H1 (cell line): ENCODE measurements around the gene NFKB1. TPM values are rescaled to one million over a fixed set of nuclear protein-coding genes. Genes with fewer than 3 reads are reported as not detected.

Experiments used
- CTCF ChIA-PET: fragments of 300-600 bp; sonication (Branson Sonifier 250); formaldehyde crosslinking; loops from one replicate; lab custom pipeline; 2021; ENCODE audit not compliant: partially characterized antibody; lab: Charles Lee
- POLR2A ChIA-PET: fragments of 300-600 bp; sonication (Branson Sonifier 250); formaldehyde crosslinking; loops from one replicate; lab custom pipeline; 2021; ENCODE audit warnings: inconsistent platforms; ENCODE audit not compliant: partially characterized antibody; lab: Charles Lee
- DNase-seq, 2 experiments: peaks; one replicate each; pipeline versions ENCODE4 v3.0.0 to v3.0.0-alpha.2; 2010 to 2022; ENCODE audit warnings: low spot score in 2 of 2, low read depth in 1 of 2, mixed read lengths in 1 of 2
- FAIRE-seq: peaks from 2 replicates; lab custom pipeline; 2011; peaks lifted over from hg19 to GRCh38; lab: Jason Lieb, UNC
- H2AFZ ChIP-seq: 2 replicates; pipeline ENCODE4 v1.8.1; 2012; ENCODE audit warnings: low read length, inconsistent platforms
- H2AK5ac ChIP-seq: 2 replicates; pipeline ENCODE4 v1.6.1; 2013; ENCODE audit warnings: low read depth, low read length
- H2BK120ac ChIP-seq: replicated peaks from 2 replicates; pipeline ENCODE3; 2013; ENCODE audit warnings: low read depth, low read length, inconsistent platforms
- H2BK12ac ChIP-seq: 2 replicates; pipeline ENCODE4 v1.6.1; 2013; ENCODE audit warnings: low read depth, low read length
- H2BK15ac ChIP-seq: 2 replicates; pipeline ENCODE4 v1.6.1; 2013; ENCODE audit warnings: low read length
- H2BK20ac ChIP-seq: 2 replicates; pipeline ENCODE4 v1.6.1; 2013; ENCODE audit warnings: low read length
- H2BK5ac ChIP-seq: 2 replicates; pipeline ENCODE4 v1.6.1; 2013; ENCODE audit warnings: low read depth, low read length
- H3K14ac ChIP-seq: 2 replicates; pipeline ENCODE4 v1.6.1; 2013; ENCODE audit warnings: inconsistent platforms; ENCODE audit not compliant: insufficient read length
- H3K18ac ChIP-seq: 2 replicates; pipeline ENCODE4 v1.6.1; 2013; ENCODE audit warnings: low read length; ENCODE audit errors: extremely low read depth
- H3K23ac ChIP-seq: 2 replicates; pipeline ENCODE4 v1.6.1; 2013; ENCODE audit warnings: inconsistent platforms; ENCODE audit not compliant: insufficient read length
- H3K23me2 ChIP-seq: 2 replicates; pipeline ENCODE4 v1.6.1; 2013; ENCODE audit warnings: low read depth, low read length
- H3K27ac ChIP-seq: 2 replicates; pipeline ENCODE4 v1.6.1; 2011; ENCODE audit warnings: low read depth, low read length, inconsistent platforms
- H3K27me3 ChIP-seq, 4 experiments: replicated peaks in 1 of 4; 1 replicate in 1 of 4; 2 replicates in 3 of 4; pipeline versions ENCODE4 v1.6.1 to v1.8.1; 2011 to 2013; ENCODE audit warnings: low read length in 3 of 4, mild to moderate bottlenecking in 3 of 4, inconsistent platforms in 2 of 4, mixed read lengths in 2 of 4, moderate library complexity in 1 of 4; ENCODE audit not compliant: control insufficient read depth in 3 of 4, insufficient read depth in 3 of 4; ENCODE audit errors: extremely low read depth in 1 of 4
- H3K36me3 ChIP-seq, 4 experiments: 2 replicates each; pipeline versions ENCODE4 v1.6.1 to v1.8.1; 2011 to 2013; ENCODE audit warnings: mild to moderate bottlenecking in 4 of 4, low read length in 3 of 4, moderate library complexity in 2 of 4, control low read depth in 1 of 4, inconsistent platforms in 1 of 4; ENCODE audit not compliant: insufficient read depth in 4 of 4, control insufficient read depth in 2 of 4
- H3K4ac ChIP-seq: replicated peaks from 2 replicates; pipeline ENCODE3; 2013; ENCODE audit warnings: low read length, low read depth, mixed read lengths, inconsistent platforms; ENCODE audit not compliant: insufficient read length
- H3K4me1 ChIP-seq, 4 experiments: replicated peaks in 1 of 4; 1 replicate in 1 of 4; 2 replicates in 3 of 4; pipeline versions ENCODE4 v1.6.1 to v1.8.1; 2011 to 2013; ENCODE audit warnings: low read length in 3 of 4, inconsistent platforms in 2 of 4, mixed read lengths in 1 of 4; ENCODE audit not compliant: insufficient read depth in 4 of 4, control insufficient read depth in 3 of 4
- H3K4me2 ChIP-seq, 2 experiments: 2 replicates each; pipeline versions ENCODE4 v1.6.1 to v1.8.1; 2011 to 2013; ENCODE audit warnings: low read depth in 2 of 2, low read length in 2 of 2, control low read depth in 1 of 2, inconsistent platforms in 1 of 2, mild to moderate bottlenecking in 1 of 2; ENCODE audit not compliant: insufficient read depth in 1 of 2
- H3K4me3 ChIP-seq, 4 experiments: fragments of 200-600, 300-600 bp in 1 of 4; sonication (generic), shearing (Covaris generic), sonication (Bioruptor Twin) in 1 of 4; 2 replicates each; pipeline versions ENCODE4 v1.5.1 to v1.8.1; 2011 to 2016; ENCODE audit warnings: low read length in 4 of 4, low read depth in 3 of 4, control low read depth in 2 of 4, inconsistent platforms in 2 of 4, mild to moderate bottlenecking in 2 of 4, mixed read lengths in 1 of 4, moderate library complexity in 1 of 4; ENCODE audit not compliant: insufficient read depth in 2 of 4; ENCODE audit errors: extremely low read depth in 1 of 4
- H3K56ac ChIP-seq: replicated peaks from 2 replicates; pipeline ENCODE3; 2013; ENCODE audit warnings: low read depth, mild to moderate bottlenecking, mixed read lengths, low read length, inconsistent platforms; ENCODE audit not compliant: insufficient read length
- H3K79me1 ChIP-seq: 2 replicates; pipeline ENCODE4 v1.6.1; 2013; ENCODE audit warnings: low read depth, low read length, control low read depth
- H3K79me2 ChIP-seq, 2 experiments: 2 replicates each; pipeline versions ENCODE4 v1.6.1 to v1.8.1; 2012 to 2013; ENCODE audit warnings: low read length in 2 of 2, mild to moderate bottlenecking in 2 of 2, inconsistent platforms in 1 of 2; ENCODE audit not compliant: insufficient read depth in 2 of 2, control insufficient read depth in 1 of 2
- H3K9ac ChIP-seq, 4 experiments: replicated peaks in 1 of 4; 1 replicate in 1 of 4; 2 replicates in 3 of 4; pipeline versions ENCODE4 v1.6.1 to v1.8.1; 2011 to 2013; ENCODE audit warnings: low read depth in 3 of 4, low read length in 3 of 4, control low read depth in 2 of 4, mild to moderate bottlenecking in 2 of 4, moderate library complexity in 2 of 4, inconsistent platforms in 1 of 4; ENCODE audit errors: extremely low read depth in 1 of 4
- H3K9me3 ChIP-seq, 2 experiments: 2 replicates each; pipeline versions ENCODE4 v1.6.1 to v1.8.1; 2012 to 2013; ENCODE audit warnings: mild to moderate bottlenecking in 2 of 2, moderate library complexity in 2 of 2, control low read depth in 1 of 2, inconsistent platforms in 1 of 2, low read depth in 1 of 2, low read length in 1 of 2, mixed read lengths in 1 of 2; ENCODE audit not compliant: insufficient read depth in 2 of 2
- H4K20me1 ChIP-seq, 2 experiments: replicated peaks in 1 of 2; 2 replicates each; pipeline versions ENCODE3 to v1.8.1; 2011 to 2013; ENCODE audit warnings: inconsistent platforms in 2 of 2, low read length in 2 of 2, mild to moderate bottlenecking in 1 of 2; ENCODE audit not compliant: insufficient read depth in 2 of 2, control insufficient read depth in 1 of 2
- H4K5ac ChIP-seq: 2 replicates; pipeline ENCODE4 v1.6.1; 2013; ENCODE audit warnings: low read length, low read depth, mixed read lengths, inconsistent platforms; ENCODE audit not compliant: insufficient read length
- H4K8ac ChIP-seq: 2 replicates; pipeline ENCODE4 v1.8.0; 2013; ENCODE audit warnings: mild to moderate bottlenecking, moderate library complexity, low read length, inconsistent platforms; ENCODE audit not compliant: insufficient read depth; ENCODE audit errors: extremely low read depth
- H4K91ac ChIP-seq: replicated peaks from 2 replicates; pipeline ENCODE3; 2013; ENCODE audit warnings: low read length, mixed read lengths, inconsistent platforms; ENCODE audit not compliant: insufficient read length
- POLR2A ChIP-seq, 2 experiments: IDR thresholded peaks; 1 replicate in 1 of 2; 2 replicates in 1 of 2; pipeline ENCODE4 v1.6.1; 2011; ENCODE audit warnings: low read depth in 2 of 2, low read length in 2 of 2, mild to moderate bottlenecking in 2 of 2; ENCODE audit errors: control extremely low read depth in 1 of 2
- POU5F1 ChIP-seq: IDR thresholded peaks from 2 replicates; pipeline ENCODE4 v1.6.1; 2011; ENCODE audit warnings: low read depth, mild to moderate bottlenecking, low read length, moderate library complexity
- RAD21 ChIP-seq, 2 experiments: IDR thresholded peaks in 1 of 2; conservative IDR thresholded peaks in 1 of 2; 2 replicates each; pipeline ENCODE4 v1.6.1; 2011; ENCODE audit warnings: low read depth in 2 of 2, low read length in 2 of 2, improper control_type of control experiment in 1 of 2, inconsistent platforms in 1 of 2, mild to moderate bottlenecking in 1 of 2, moderate library complexity in 1 of 2
- WGBS, 2 experiments: shearing (Covaris generic) in 1 of 2; methylation state at CpG; one replicate each; pipeline versions ENCODE4 v1.1.6 to v1.1.7; 2013 to 2015; ENCODE audit warnings: low lambda C conversion rate in 2 of 2, mixed read lengths in 2 of 2, inconsistent platforms in 1 of 2, low coverage in 1 of 2, missing lambda C conversion rate in 1 of 2; ENCODE audit not compliant: insufficient replicate concordance in 2 of 2, insufficient coverage in 1 of 2, insufficient read length in 1 of 2; ENCODE audit errors: extremely low coverage in 1 of 2, missing lambda C conversion rate in 1 of 2; 5-methylcytosine and 5-hydroxymethylcytosine counted together
- polyA plus RNA-seq, 7 experiments: library from polyadenylated mRNA; depleted of rRNA in 3 of 7; stranded (reverse) in 5 of 7; unstranded in 2 of 7; fragments of >200 nt in 5 of 7; fragments of 200-250 nt in 2 of 7; gene quantifications; 1 replicate in 5 of 7; 2 replicates in 1 of 7; 4 replicates in 1 of 7; pipeline versions ENCODE4 v1.2.1 to v1.2.3, GENCODE V29; 2011 to 2013; ENCODE audit warnings: missing spikeins in 2 of 7, mixed read lengths in 2 of 7
- total RNA-seq: library from RNA; stranded (reverse); fragmentation: NEBNext Ultra II Directional; extraction: Animal tissue kit (Norgen Biotek cat#: 25700); gene quantifications from 2 replicates; pipeline ENCODE4 v1.2.1, GENCODE V29; 2021
- TF ChIP-seq, protein P1 (sequence below), 3 experiments: IDR thresholded peaks; 1 replicate in 2 of 3; 2 replicates in 1 of 3; pipeline versions ENCODE4 v1.5.1 to v1.6.1; 2011; ENCODE audit warnings: low read length in 3 of 3, mild to moderate bottlenecking in 3 of 3, inconsistent platforms in 2 of 3, low read depth in 1 of 3, moderate library complexity in 1 of 3; ENCODE audit not compliant: insufficient read depth in 1 of 3; ENCODE audit errors: control extremely low read depth in 1 of 3

NFKB1 gene
- total and polyA plus RNA-seq, 2 of the 8 experiments (the other 6 are each of a cell fraction or from before 2014, with no cell fraction given), result 2.9 to 6.8 TPM

DNA sequence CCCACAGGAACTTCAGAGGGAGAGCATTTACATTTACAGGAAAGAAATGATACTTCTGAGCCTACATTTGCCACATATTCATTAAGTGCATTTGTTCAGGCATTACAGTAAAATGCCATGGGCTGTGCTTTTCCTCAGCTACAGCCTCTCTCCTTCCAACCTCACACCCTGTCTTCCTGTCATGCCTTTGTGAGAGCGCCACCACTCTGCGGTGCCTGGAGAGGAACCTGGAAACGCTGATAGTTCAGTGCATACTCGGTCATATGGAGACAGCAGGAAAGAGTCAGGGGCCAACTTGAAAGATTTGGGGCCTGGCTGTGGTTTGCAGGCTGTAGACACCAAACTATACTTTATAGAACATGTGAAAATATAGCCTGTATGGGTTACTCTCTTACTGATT lies 40.5 kb downstream of the NFKB1 start:
- no peak overlapping the region for H3K14ac ChIP-seq
- ChIA-PET POLR2A (no interaction called here), CTCF (interaction anchor here (0.7 to 4.3 kb wide), 19 partner anchors 8 to 495 kb away, joined by 3 to 22 read pairs (median 5); no protein-coding TSS in a partner anchor)
- H4K91ac ChIP-seq, result no peak overlapping the region
- H4K5ac ChIP-seq, result no peak overlapping the region
- no peak overlapping the region for H2BK20ac ChIP-seq
- no peak overlapping the region for H3K4me3 ChIP-seq
- H3K23me2 ChIP-seq, result no peaks in the 10 kb centered on the region
- no peaks in the 10 kb centered on the region for H3K79me1 ChIP-seq
- H2BK5ac ChIP-seq, result no peak overlapping the region
- no peaks in the 10 kb centered on the region for H3K79me2 ChIP-seq
- peak overlapping the region; percentile 36; the same call in 1 of the 2 replicates for H2AFZ ChIP-seq
- H3K9ac ChIP-seq, result no peak overlapping the region
- 50% methylated on average over 4 of the region's 4 CpGs; no CpG with 5 or more reads in 1 of the 2 experiments for WGBS, 2 experiments
- no peak overlapping the region for H3K56ac ChIP-seq
- H3K23ac ChIP-seq, result no peak overlapping the region
- peak; percentile 67 to 75 for TF ChIP-seq RAD21 (IDR thresholded peaks at IDR 0.05 in 1 of 2, conservative IDR thresholded peaks at IDR 0.05 in 1 of 2; ENCODE audit: low read depth in 2 of 2, low read length in 2 of 2)
- TF ChIP-seq POLR2A (IDR thresholded peaks at IDR 0.05; ENCODE audit: control extremely low read depth in 1 of 2, low read depth in 2 of 2, low read length in 2 of 2), result no peak
- no peak for TF ChIP-seq POU5F1
- TF ChIP-seq, protein P1, sequence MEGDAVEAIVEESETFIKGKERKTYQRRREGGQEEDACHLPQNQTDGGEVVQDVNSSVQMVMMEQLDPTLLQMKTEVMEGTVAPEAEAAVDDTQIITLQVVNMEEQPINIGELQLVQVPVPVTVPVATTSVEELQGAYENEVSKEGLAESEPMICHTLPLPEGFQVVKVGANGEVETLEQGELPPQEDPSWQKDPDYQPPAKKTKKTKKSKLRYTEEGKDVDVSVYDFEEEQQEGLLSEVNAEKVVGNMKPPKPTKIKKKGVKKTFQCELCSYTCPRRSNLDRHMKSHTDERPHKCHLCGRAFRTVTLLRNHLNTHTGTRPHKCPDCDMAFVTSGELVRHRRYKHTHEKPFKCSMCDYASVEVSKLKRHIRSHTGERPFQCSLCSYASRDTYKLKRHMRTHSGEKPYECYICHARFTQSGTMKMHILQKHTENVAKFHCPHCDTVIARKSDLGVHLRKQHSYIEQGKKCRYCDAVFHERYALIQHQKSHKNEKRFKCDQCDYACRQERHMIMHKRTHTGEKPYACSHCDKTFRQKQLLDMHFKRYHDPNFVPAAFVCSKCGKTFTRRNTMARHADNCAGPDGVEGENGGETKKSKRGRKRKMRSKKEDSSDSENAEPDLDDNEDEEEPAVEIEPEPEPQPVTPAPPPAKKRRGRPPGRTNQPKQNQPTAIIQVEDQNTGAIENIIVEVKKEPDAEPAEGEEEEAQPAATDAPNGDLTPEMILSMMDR (IDR thresholded peaks at IDR 0.05; ENCODE audit: control extremely low read depth in 1 of 3, insufficient read depth in 1 of 3, low read depth in 1 of 3, low read length in 3 of 3), result peak; percentile 66 to 91 (median 80)
- no peak overlapping the region for H3K27ac ChIP-seq
- no peak overlapping the region for H3K4me2 ChIP-seq
- no peak overlapping the region for H2AK5ac ChIP-seq
- H2BK120ac ChIP-seq, result no peak overlapping the region
- no peak overlapping the region for H2BK12ac ChIP-seq
- H3K4ac ChIP-seq, result no peak overlapping the region
- no peaks in the 10 kb centered on the region for H4K20me1 ChIP-seq
- H3K18ac ChIP-seq, result no peak overlapping the region
- no peaks in the 10 kb centered on the region for H3K9me3 ChIP-seq
- no peak overlapping the region for H2BK15ac ChIP-seq
- H3K36me3 ChIP-seq, result no peaks in the 10 kb centered on the region
- H3K27me3 ChIP-seq, result no peaks in the 10 kb centered on the region
- no peak overlapping the region; the same call in 1 of the 2 replicates for H4K8ac ChIP-seq
- DNase-seq (peak; percentile 19 to 56), FAIRE-seq (peak; percentile 95)
- no peaks in the 10 kb centered on the region for H3K4me1 ChIP-seq
